IMR-90 (cell line): ENCODE measurements around the gene NTM. TPM values are rescaled to one million over a fixed set of nuclear protein-coding genes. Genes with fewer than 3 reads are reported as not detected.

ENCODE experiments used
- ATAC-seq: fragments of 200-7000 bp; cut with Tn5 transposase; 2 replicates; pipeline ENCODE4 v1.9.1; 2020; ENCODE audit warnings: low read depth, mild to moderate bottlenecking, moderate library complexity
- BruUV-seq: library from RNA; stranded (reverse); fragments of 400-500 nt; replicated peaks from 2 replicates; lab custom pipeline; 2021; lab: Mats Ljungman, UMichigan
- CTCF ChIA-PET: fragments of 300-600 bp; formaldehyde crosslinking; extraction: SDS; loops from one replicate; lab custom pipeline; 2021; ENCODE audit warnings: antibody characterized with exemption; lab: Yijun Ruan, JAX
- POLR2A ChIA-PET: fragments of 300-600 bp; sonication (Branson Sonifier 250); formaldehyde crosslinking; loops from one replicate; lab custom pipeline; 2022; ENCODE audit warnings: antibody characterized with exemption; ENCODE audit not compliant: unreplicated experiment; lab: Charles Lee
- DNase-seq: peaks from one replicate; pipeline ENCODE4 v3.0.0; 2013
- H2AFZ ChIP-seq: replicated peaks from 2 replicates; pipeline ENCODE3; 2013; ENCODE audit warnings: low read length, mild to moderate bottlenecking; ENCODE audit not compliant: poor library complexity
- H2AK5ac ChIP-seq: 2 replicates; pipeline ENCODE4 v1.6.1; 2013; ENCODE audit warnings: low read depth, low read length, inconsistent platforms
- H2AK9ac ChIP-seq: replicated peaks from 2 replicates; pipeline ENCODE3; 2013; ENCODE audit warnings: mild to moderate bottlenecking, low read depth, low read length, moderate library complexity; ENCODE audit not compliant: poor library complexity
- H2BK120ac ChIP-seq: 2 replicates; pipeline ENCODE4 v1.6.1; 2013; ENCODE audit warnings: low read depth, low read length, inconsistent platforms
- H2BK15ac ChIP-seq: 3 replicates; pipeline ENCODE4 v1.6.1; 2013; ENCODE audit warnings: low read depth, low read length, inconsistent platforms
- H2BK20ac ChIP-seq: 2 replicates; pipeline ENCODE4 v1.6.1; 2013; ENCODE audit warnings: low read depth, mild to moderate bottlenecking, inconsistent platforms, low read length, moderate library complexity
- H2BK5ac ChIP-seq: 2 replicates; pipeline ENCODE4 v1.6.1; 2013; ENCODE audit warnings: mild to moderate bottlenecking, low read depth, low read length, inconsistent platforms; ENCODE audit not compliant: poor library complexity, severe bottlenecking
- H3K14ac ChIP-seq: replicated peaks from 2 replicates; pipeline ENCODE4 v1.6.1; 2013; ENCODE audit warnings: low read depth, low read length, inconsistent platforms
- H3K18ac ChIP-seq: 2 replicates; pipeline ENCODE4 v1.6.1; 2013; ENCODE audit warnings: low read depth, low read length, control low read depth
- H3K23ac ChIP-seq: 2 replicates; pipeline ENCODE4 v1.6.1; 2013; ENCODE audit warnings: low read depth, low read length, inconsistent platforms
- H3K27ac ChIP-seq: 2 replicates; pipeline ENCODE4 v1.5.1; 2013; ENCODE audit warnings: mild to moderate bottlenecking, control low read depth, low read length; ENCODE audit not compliant: insufficient read depth
- H3K27me3 ChIP-seq: 2 replicates; pipeline ENCODE4 v1.6.1; 2013; ENCODE audit warnings: low read length; ENCODE audit not compliant: control insufficient read depth, insufficient read depth
- H3K36me3 ChIP-seq: 2 replicates; pipeline ENCODE4 v1.6.1; 2013; ENCODE audit warnings: low read length, mixed read lengths; ENCODE audit not compliant: control insufficient read depth, insufficient read depth
- H3K4ac ChIP-seq: 2 replicates; pipeline ENCODE4 v1.6.1; 2013; ENCODE audit warnings: low read depth, low read length, inconsistent platforms
- H3K4me1 ChIP-seq: 2 replicates; pipeline ENCODE4 v1.6.1; 2013; ENCODE audit warnings: low read length, mixed read lengths; ENCODE audit not compliant: control insufficient read depth, insufficient read depth
- H3K4me2 ChIP-seq: 2 replicates; pipeline ENCODE4 v1.6.1; 2013; ENCODE audit warnings: low read depth, mild to moderate bottlenecking, control low read depth, low read length, moderate library complexity
- H3K4me3 ChIP-seq: 2 replicates; pipeline ENCODE4 v1.5.1; 2013; ENCODE audit warnings: low read depth, mild to moderate bottlenecking, control low read depth, low read length, moderate library complexity; ENCODE audit not compliant: insufficient read depth
- H3K56ac ChIP-seq: 2 replicates; pipeline ENCODE4 v1.6.1; 2013; ENCODE audit warnings: low read length, inconsistent platforms; ENCODE audit not compliant: insufficient read depth; ENCODE audit errors: extremely low read depth
- H3K79me1 ChIP-seq, 2 experiments: 2 replicates each; pipeline ENCODE4 v1.6.1; 2013; ENCODE audit warnings: low read length in 2 of 2, inconsistent platforms in 1 of 2, low read depth in 1 of 2
- H3K9ac ChIP-seq: 2 replicates; pipeline ENCODE4 v1.6.1; 2013; ENCODE audit warnings: low read depth, low read length, control low read depth
- H3K9me1 ChIP-seq: 2 replicates; pipeline ENCODE4 v1.6.1; 2013; ENCODE audit warnings: low read length, inconsistent platforms; ENCODE audit not compliant: insufficient read depth
- H3K9me3 ChIP-seq: 2 replicates; pipeline ENCODE4 v1.6.1; 2013; ENCODE audit warnings: low read length; ENCODE audit not compliant: control insufficient read depth, insufficient read depth
- H4K20me1 ChIP-seq: 2 replicates; pipeline ENCODE4 v1.6.1; 2013; ENCODE audit warnings: low read length, inconsistent platforms; ENCODE audit not compliant: insufficient read depth
- H4K5ac ChIP-seq: 2 replicates; pipeline ENCODE4 v1.6.1; 2013; ENCODE audit warnings: mild to moderate bottlenecking, low read depth, low read length, control low read depth
- H4K8ac ChIP-seq, 2 experiments: 2 replicates each; pipeline ENCODE4 v1.6.1; 2013; ENCODE audit warnings: low read depth in 2 of 2, low read length in 2 of 2, control low read depth in 1 of 2, inconsistent platforms in 1 of 2
- H4K91ac ChIP-seq: 2 replicates; pipeline ENCODE4 v1.6.1; 2013; ENCODE audit warnings: low read depth, low read length, inconsistent platforms; ENCODE audit not compliant: insufficient read depth
- BHLHE40 ChIP-seq: fragments of 150-350 bp; IDR thresholded peaks from 2 replicates; pipeline ENCODE4 v1.6.1; 2016; ENCODE audit warnings: mild to moderate bottlenecking, low read depth, low read length
- CEBPB ChIP-seq: IDR thresholded peaks from 2 replicates; pipeline ENCODE4 v1.6.1; 2012; ENCODE audit warnings: low read depth, low read length, improper control_type of control experiment
- CHD1 ChIP-seq: IDR thresholded peaks from 2 replicates; pipeline ENCODE4 v1.6.1; 2012; ENCODE audit warnings: low read depth, low read length, improper control_type of control experiment
- FOS ChIP-seq: fragments of 150-350 bp; IDR thresholded peaks from 2 replicates; pipeline ENCODE4 v1.6.1; 2016; ENCODE audit warnings: low read depth, low read length
- MAFK ChIP-seq: IDR thresholded peaks from 2 replicates; pipeline ENCODE4 v1.6.1; 2012; ENCODE audit warnings: low read depth, low read length, improper control_type of control experiment
- MAZ ChIP-seq: IDR thresholded peaks from 2 replicates; pipeline ENCODE4 v1.6.1; 2012; ENCODE audit warnings: low read depth, mild to moderate bottlenecking, low read length, improper control_type of control experiment, moderate library complexity, borderline replicate concordance
- MXI1 ChIP-seq: IDR thresholded peaks from 2 replicates; pipeline ENCODE4 v1.6.1; 2012; ENCODE audit warnings: low read depth, mild to moderate bottlenecking, low read length, moderate library complexity, borderline replicate concordance
- NFE2L2 ChIP-seq: fragments of 150-350 bp; IDR thresholded peaks from 2 replicates; pipeline ENCODE4 v1.6.1; 2016; ENCODE audit warnings: low read depth, mild to moderate bottlenecking, low read length
- POLR2A ChIP-seq: IDR thresholded peaks from 2 replicates; pipeline ENCODE4 v1.6.1; 2012; ENCODE audit warnings: mild to moderate bottlenecking, low read depth, low read length
- RAD21 ChIP-seq: IDR thresholded peaks from 2 replicates; pipeline ENCODE4 v1.6.1; 2012; ENCODE audit warnings: low read length, improper control_type of control experiment
- RCOR1 ChIP-seq: IDR thresholded peaks from 2 replicates; pipeline ENCODE4 v1.6.1; 2012; ENCODE audit warnings: mild to moderate bottlenecking, low read length, improper control_type of control experiment; ENCODE audit not compliant: insufficient replicate concordance
- RFX5 ChIP-seq: IDR thresholded peaks from 2 replicates; pipeline ENCODE4 v1.8.0; 2012; ENCODE audit warnings: low read depth, mild to moderate bottlenecking, low read length, moderate library complexity
- SMC3 ChIP-seq: fragments of 150-350 bp; IDR thresholded peaks from 2 replicates; pipeline ENCODE4 v1.6.1; 2016; ENCODE audit warnings: low read depth, mild to moderate bottlenecking, antibody characterized with exemption, low read length, moderate library complexity
- WGBS, 2 experiments: methylation state at CpG; one replicate each; pipeline versions ENCODE4 v1.1.5 to v1.1.7; 2013; ENCODE audit warnings: missing lambda C conversion rate in 2 of 2; ENCODE audit not compliant: insufficient read length in 1 of 2; ENCODE audit errors: extremely low coverage in 2 of 2; 5-methylcytosine and 5-hydroxymethylcytosine counted together
- dilution Hi-C: fragments of 300-500 bp; cut with HindIII; formaldehyde crosslinking; loops from one replicate; pipeline ENCODE4 v1.14.3; 2018; ENCODE audit warnings: low sequenced_read_pairs; ENCODE audit not compliant: unreplicated experiment
- in situ Hi-C: fragments of 300-500 bp; cut with MboI; formaldehyde crosslinking; loops from 3 replicates; pipeline ENCODE4 v1.14.3; 2019; ENCODE audit warnings: low sequenced_read_pairs, inconsistent platforms, mixed read lengths
- intact Hi-C: fragments of 100-400 bp; cut with micrococcal nuclease; formaldehyde crosslinking; loops from 2 replicates; pipeline ENCODE4 v1.10.0; 2022
- polyA plus RNA-seq, 3 experiments: library from polyadenylated mRNA; depleted of rRNA; stranded (reverse); fragments of >200 nt; gene quantifications; 2 replicates each; pipeline ENCODE4 v1.2.3, GENCODE V29; 2012; ENCODE audit warnings: low replicate concordance in 1 of 3
- total RNA-seq: library from RNA; depleted of rRNA; stranded (reverse); fragments of >200 nt; gene quantifications from 2 replicates; pipeline ENCODE4 v1.2.3, GENCODE V29; 2012
- TF ChIP-seq, protein P1 (sequence below): conservative IDR thresholded peaks from 2 replicates; pipeline ENCODE4 v1.5.1; 2012; ENCODE audit warnings: mild to moderate bottlenecking, low read depth, low read length, improper control_type of control experiment
- TF ChIP-seq, protein P2 (sequence below): fragments of 150-350 bp; IDR thresholded peaks from 2 replicates; pipeline ENCODE4 v1.6.1; 2016; ENCODE audit warnings: low read depth, mild to moderate bottlenecking, low read length, moderate library complexity, borderline replicate concordance
- TF ChIP-seq, protein P3 (sequence below): fragments of 150-350 bp; IDR thresholded peaks from 2 replicates; pipeline ENCODE4 v1.6.1; 2017; ENCODE audit warnings: mild to moderate bottlenecking, antibody characterized with exemption, low read length, low read depth

NTM gene
- total and polyA plus RNA-seq, 2 of the 4 experiments (the other 2 are of a cell fraction): 19.5 to 25.5 TPM

DNA sequence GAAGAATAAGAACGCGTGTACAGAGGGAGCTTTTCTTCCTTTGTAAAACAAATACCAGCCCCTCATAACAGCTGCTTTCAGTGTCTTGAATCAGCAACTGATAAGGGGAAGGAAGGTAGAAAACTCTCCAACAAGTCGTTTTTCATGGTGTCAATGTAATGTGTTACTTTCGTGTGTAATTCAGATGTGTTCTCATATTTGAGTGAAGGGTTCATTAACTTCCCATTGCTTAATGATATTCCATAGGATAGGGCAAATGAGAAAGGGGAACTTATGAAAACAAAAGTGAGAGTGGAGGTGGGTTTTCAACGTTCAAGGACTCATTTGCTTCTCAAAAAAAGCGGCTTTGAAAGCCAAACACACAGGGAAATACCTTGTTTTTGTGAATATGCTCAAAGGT, 452.1 kb downstream of the NTM start:
- ATAC-seq (no peak), DNase-seq (no peak)
- no peaks in the 10 kb centered on the region for H3K79me1 ChIP-seq
- no peak overlapping the region for H2BK5ac ChIP-seq
- no peak overlapping the region for H2AK5ac ChIP-seq
- H2BK20ac ChIP-seq: no peak overlapping the region
- H4K91ac ChIP-seq: no peak overlapping the region
- H3K23ac ChIP-seq: no peak overlapping the region
- no peak for TF ChIP-seq RAD21
- TF ChIP-seq MAZ: no peak
- no peak for TF ChIP-seq FOS
- no peak for TF ChIP-seq POLR2A
- TF ChIP-seq SMC3: no peak
- no peak for TF ChIP-seq CEBPB
- no peak for TF ChIP-seq BHLHE40
- TF ChIP-seq RFX5: no peak
- TF ChIP-seq, protein P1, sequence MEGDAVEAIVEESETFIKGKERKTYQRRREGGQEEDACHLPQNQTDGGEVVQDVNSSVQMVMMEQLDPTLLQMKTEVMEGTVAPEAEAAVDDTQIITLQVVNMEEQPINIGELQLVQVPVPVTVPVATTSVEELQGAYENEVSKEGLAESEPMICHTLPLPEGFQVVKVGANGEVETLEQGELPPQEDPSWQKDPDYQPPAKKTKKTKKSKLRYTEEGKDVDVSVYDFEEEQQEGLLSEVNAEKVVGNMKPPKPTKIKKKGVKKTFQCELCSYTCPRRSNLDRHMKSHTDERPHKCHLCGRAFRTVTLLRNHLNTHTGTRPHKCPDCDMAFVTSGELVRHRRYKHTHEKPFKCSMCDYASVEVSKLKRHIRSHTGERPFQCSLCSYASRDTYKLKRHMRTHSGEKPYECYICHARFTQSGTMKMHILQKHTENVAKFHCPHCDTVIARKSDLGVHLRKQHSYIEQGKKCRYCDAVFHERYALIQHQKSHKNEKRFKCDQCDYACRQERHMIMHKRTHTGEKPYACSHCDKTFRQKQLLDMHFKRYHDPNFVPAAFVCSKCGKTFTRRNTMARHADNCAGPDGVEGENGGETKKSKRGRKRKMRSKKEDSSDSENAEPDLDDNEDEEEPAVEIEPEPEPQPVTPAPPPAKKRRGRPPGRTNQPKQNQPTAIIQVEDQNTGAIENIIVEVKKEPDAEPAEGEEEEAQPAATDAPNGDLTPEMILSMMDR: no peak
- TF ChIP-seq RCOR1: no peak
- no peak for TF ChIP-seq MXI1
- TF ChIP-seq, protein P2, sequence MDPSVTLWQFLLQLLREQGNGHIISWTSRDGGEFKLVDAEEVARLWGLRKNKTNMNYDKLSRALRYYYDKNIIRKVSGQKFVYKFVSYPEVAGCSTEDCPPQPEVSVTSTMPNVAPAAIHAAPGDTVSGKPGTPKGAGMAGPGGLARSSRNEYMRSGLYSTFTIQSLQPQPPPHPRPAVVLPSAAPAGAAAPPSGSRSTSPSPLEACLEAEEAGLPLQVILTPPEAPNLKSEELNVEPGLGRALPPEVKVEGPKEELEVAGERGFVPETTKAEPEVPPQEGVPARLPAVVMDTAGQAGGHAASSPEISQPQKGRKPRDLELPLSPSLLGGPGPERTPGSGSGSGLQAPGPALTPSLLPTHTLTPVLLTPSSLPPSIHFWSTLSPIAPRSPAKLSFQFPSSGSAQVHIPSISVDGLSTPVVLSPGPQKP: no peak
- no peak for TF ChIP-seq MAFK
- no peak for TF ChIP-seq CHD1
- TF ChIP-seq, protein P3, sequence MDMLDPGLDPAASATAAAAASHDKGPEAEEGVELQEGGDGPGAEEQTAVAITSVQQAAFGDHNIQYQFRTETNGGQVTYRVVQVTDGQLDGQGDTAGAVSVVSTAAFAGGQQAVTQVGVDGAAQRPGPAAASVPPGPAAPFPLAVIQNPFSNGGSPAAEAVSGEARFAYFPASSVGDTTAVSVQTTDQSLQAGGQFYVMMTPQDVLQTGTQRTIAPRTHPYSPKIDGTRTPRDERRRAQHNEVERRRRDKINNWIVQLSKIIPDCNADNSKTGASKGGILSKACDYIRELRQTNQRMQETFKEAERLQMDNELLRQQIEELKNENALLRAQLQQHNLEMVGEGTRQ: no peak
- TF ChIP-seq NFE2L2: no peak
- no peaks in the 10 kb centered on the region for H3K4me1 ChIP-seq
- H2AFZ ChIP-seq: no peak overlapping the region
- H4K8ac ChIP-seq: no peak overlapping the region
- CTCF ChIA-PET: no interaction called here
- H3K27ac ChIP-seq: no peak overlapping the region
- intact Hi-C loops: no loop called here
- H3K4me2 ChIP-seq: no peak overlapping the region
- H2BK120ac ChIP-seq: no peak overlapping the region
- H2BK15ac ChIP-seq: no peak overlapping the region
- no peak overlapping the region for H3K4ac ChIP-seq
- no peaks in the 10 kb centered on the region for H3K9me3 ChIP-seq
- peaks cover 33% of the 10 kb centered on the region for H3K27me3 ChIP-seq
- no peaks in the 10 kb centered on the region for H3K36me3 ChIP-seq
- no peaks in the 10 kb centered on the region for H3K9me1 ChIP-seq
- in situ Hi-C loops: no loop called here
- H3K4me3 ChIP-seq: no peak overlapping the region
- H4K20me1 ChIP-seq: no peaks in the 10 kb centered on the region
- BruUV-seq: no TSS peak
- no peak overlapping the region for H3K18ac ChIP-seq
- POLR2A ChIA-PET: no interaction called here
- no CpG with 5 or more reads among the region's 6 CpGs for WGBS, 2 experiments
- no peak overlapping the region for H4K5ac ChIP-seq
- no peak overlapping the region for H3K56ac ChIP-seq
- H2AK9ac ChIP-seq: no peak overlapping the region
- H3K14ac ChIP-seq: no peak overlapping the region
- H3K9ac ChIP-seq: no peak overlapping the region
- dilution Hi-C loops: no loop called here
